ENCODE data around the gene PRRT1B.

The PRRT1B gene

DNA sequence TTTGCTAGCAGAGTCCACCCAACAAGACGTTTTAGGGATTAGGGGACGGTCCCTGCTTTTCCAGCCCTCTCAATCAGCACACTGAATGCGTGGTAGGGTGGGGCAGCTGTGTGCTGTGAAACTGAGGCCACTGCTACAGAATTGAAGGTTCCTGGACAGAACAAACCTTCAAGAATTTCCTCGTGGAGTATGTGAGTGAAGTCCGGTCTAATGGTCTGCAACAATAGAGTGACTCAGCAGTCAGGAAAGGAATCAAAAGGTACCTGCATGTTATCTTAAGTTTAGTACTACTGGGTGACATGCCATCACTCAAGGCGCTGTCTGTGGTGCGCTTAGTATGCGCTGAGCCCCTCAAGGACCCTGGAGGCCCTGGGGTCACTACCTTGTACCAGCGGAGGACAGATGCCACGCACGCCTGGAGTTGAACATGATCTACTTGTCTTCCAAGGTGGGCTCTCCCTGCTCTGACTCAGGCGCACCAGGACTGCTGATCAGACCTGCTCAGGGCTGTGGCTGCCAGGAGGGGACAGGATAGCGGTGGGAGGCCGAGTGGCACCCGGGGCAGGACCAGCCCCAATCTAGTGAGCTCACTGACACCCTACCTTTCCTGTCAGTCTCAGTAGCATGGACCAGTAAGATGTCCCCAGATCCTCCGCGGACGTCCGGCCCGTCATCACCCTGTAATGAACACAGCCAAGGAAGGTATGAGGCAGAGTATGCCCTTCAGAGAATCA lies 50.5 kb downstream of the PRRT1B start:
- no peak overlapping the region for H3K9ac ChIP-seq (ENCODE audit: low read length)
- no peaks in the 10 kb centered on the region for H3K36me3 ChIP-seq (ENCODE audit: low read length)
- H3K4me3 ChIP-seq (ENCODE audit: insufficient read depth, low read length, poor library complexity, severe bottlenecking) = no peak overlapping the region
- H3K27ac ChIP-seq (ENCODE audit: low read depth, low read length) = no peak overlapping the region
- no peaks in the 10 kb centered on the region for H3K79me2 ChIP-seq (ENCODE audit: insufficient read depth, low read length)
- H3K9me2 ChIP-seq (replicated peaks; ENCODE audit: insufficient read depth, low read length) = no peaks in the 10 kb centered on the region
- H3K27me3 ChIP-seq (ENCODE audit: low read length) = no peaks in the 10 kb centered on the region
- H3F3A ChIP-seq (ENCODE audit: insufficient read depth) = no peaks in the 10 kb centered on the region
- no peak for TF ChIP-seq EZH2phosphoT487 (conservative IDR thresholded peaks at IDR 0.05; ENCODE audit: low read length)
- TF ChIP-seq, protein P1, sequence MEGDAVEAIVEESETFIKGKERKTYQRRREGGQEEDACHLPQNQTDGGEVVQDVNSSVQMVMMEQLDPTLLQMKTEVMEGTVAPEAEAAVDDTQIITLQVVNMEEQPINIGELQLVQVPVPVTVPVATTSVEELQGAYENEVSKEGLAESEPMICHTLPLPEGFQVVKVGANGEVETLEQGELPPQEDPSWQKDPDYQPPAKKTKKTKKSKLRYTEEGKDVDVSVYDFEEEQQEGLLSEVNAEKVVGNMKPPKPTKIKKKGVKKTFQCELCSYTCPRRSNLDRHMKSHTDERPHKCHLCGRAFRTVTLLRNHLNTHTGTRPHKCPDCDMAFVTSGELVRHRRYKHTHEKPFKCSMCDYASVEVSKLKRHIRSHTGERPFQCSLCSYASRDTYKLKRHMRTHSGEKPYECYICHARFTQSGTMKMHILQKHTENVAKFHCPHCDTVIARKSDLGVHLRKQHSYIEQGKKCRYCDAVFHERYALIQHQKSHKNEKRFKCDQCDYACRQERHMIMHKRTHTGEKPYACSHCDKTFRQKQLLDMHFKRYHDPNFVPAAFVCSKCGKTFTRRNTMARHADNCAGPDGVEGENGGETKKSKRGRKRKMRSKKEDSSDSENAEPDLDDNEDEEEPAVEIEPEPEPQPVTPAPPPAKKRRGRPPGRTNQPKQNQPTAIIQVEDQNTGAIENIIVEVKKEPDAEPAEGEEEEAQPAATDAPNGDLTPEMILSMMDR (IDR thresholded peaks at IDR 0.05; ENCODE audit: insufficient read depth, low read length, poor library complexity, severe bottlenecking) = no peak
- H3K4me2 ChIP-seq (ENCODE audit: low read depth, low read length, poor library complexity, severe bottlenecking) = no peak overlapping the region
- no peaks in the 10 kb centered on the region for H4K20me1 ChIP-seq (ENCODE audit: low read depth, low read length)
- H3K9me3 ChIP-seq (ENCODE audit: insufficient read depth, low read length) = no peaks in the 10 kb centered on the region
- no peak overlapping the region for H2AFZ ChIP-seq (ENCODE audit: low read depth, low read length, severe bottlenecking)

DNA sequence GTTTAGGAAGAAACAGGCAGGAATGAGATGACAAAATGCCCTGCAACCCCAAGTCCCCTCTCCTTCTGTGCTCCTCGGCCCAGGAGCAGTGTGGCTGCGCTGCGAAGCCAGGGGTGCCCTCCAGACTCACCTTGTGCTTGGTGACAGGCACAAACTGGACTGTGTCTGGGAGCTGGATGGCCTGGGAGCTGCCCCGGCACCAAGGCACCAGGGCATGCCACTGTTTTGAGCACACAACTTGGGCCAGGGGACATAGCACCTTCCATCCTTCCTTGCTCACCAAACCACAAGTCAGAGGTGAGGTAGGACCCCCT lies 51.1 kb downstream of the PRRT1B start:
- Histone ChIP-seq H3K36me3 (ENCODE audit: low read length) (no peaks in the 10 kb centered on the region), H3K27ac (ENCODE audit: low read depth, low read length) (no peak overlapping the region), H3K4me3 (ENCODE audit: insufficient read depth, low read length, poor library complexity, severe bottlenecking) (no peak overlapping the region), H3K79me2 (ENCODE audit: insufficient read depth, low read length) (no peaks in the 10 kb centered on the region), H3K9ac (ENCODE audit: low read length) (no peak overlapping the region), H3K9me2 (replicated peaks; ENCODE audit: insufficient read depth, low read length) (no peaks in the 10 kb centered on the region), H3K4me2 (ENCODE audit: low read depth, low read length, poor library complexity, severe bottlenecking) (no peak overlapping the region), H3K9me3 (ENCODE audit: insufficient read depth, low read length) (no peaks in the 10 kb centered on the region), H3F3A (ENCODE audit: insufficient read depth) (no peaks in the 10 kb centered on the region), H3K27me3 (ENCODE audit: low read length) (no peaks in the 10 kb centered on the region), H4K20me1 (ENCODE audit: low read depth, low read length) (no peaks in the 10 kb centered on the region), H2AFZ (ENCODE audit: low read depth, low read length, severe bottlenecking) (no peak overlapping the region)
- TF ChIP-seq, protein P1 (IDR thresholded peaks at IDR 0.05; ENCODE audit: insufficient read depth, low read length, poor library complexity, severe bottlenecking) = no peak
- TF ChIP-seq EZH2phosphoT487 (conservative IDR thresholded peaks at IDR 0.05; ENCODE audit: low read length) = no peak

DNA sequence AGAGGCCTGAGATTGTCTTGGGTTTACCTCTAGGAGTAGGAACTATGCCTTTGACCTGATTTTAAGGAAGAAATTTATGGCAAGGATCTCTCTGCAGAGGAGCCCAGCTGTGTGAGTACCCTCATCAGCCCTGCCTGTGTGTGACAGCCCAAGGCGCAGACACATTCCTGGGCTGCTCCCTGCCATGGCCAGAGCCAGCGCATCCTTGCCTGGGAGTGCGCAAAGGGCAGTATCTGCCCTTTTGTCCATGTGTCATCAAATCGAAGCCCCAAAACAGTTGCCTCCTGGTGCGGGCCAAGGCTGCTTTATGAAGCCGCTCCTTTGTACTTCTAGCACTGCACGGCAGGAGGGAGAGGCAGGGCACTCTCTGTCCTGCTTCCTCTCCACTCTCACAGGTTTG lies 51.9 kb downstream of the PRRT1B start:
- Histone ChIP-seq H3F3A (ENCODE audit: insufficient read depth) (no peaks in the 10 kb centered on the region), H2AFZ (ENCODE audit: low read depth, low read length, severe bottlenecking) (no peak overlapping the region), H3K9ac (ENCODE audit: low read length) (no peak overlapping the region), H3K27me3 (ENCODE audit: low read length) (no peaks in the 10 kb centered on the region), H3K4me2 (ENCODE audit: low read depth, low read length, poor library complexity, severe bottlenecking) (no peak overlapping the region), H3K9me3 (ENCODE audit: insufficient read depth, low read length) (no peaks in the 10 kb centered on the region), H3K9me2 (replicated peaks; ENCODE audit: insufficient read depth, low read length) (no peaks in the 10 kb centered on the region), H3K36me3 (ENCODE audit: low read length) (no peaks in the 10 kb centered on the region), H3K4me3 (ENCODE audit: insufficient read depth, low read length, poor library complexity, severe bottlenecking) (no peak overlapping the region), H3K27ac (ENCODE audit: low read depth, low read length) (no peak overlapping the region), H4K20me1 (ENCODE audit: low read depth, low read length) (no peaks in the 10 kb centered on the region), H3K79me2 (ENCODE audit: insufficient read depth, low read length) (no peaks in the 10 kb centered on the region)
- no peak for TF ChIP-seq EZH2phosphoT487 (conservative IDR thresholded peaks at IDR 0.05; ENCODE audit: low read length)
- TF ChIP-seq, protein P1 (IDR thresholded peaks at IDR 0.05; ENCODE audit: insufficient read depth, low read length, poor library complexity, severe bottlenecking) = no peak
